ENCODE measurements around the gene ASXL1. TPM values are rescaled to one million over a fixed set of nuclear protein-coding genes. Genes with fewer than 3 reads are reported as not detected.

Gene ASXL1
- polyA plus RNA-seq, 1 experiment = 28.9 TPM

- Histone ChIP-seq H3K27me3 (ENCODE audit: control insufficient read depth, insufficient read depth, low read length) (no peaks in the 10 kb centered on the region), H3K27ac (ENCODE audit: low read depth, low read length) (no peak overlapping the region), H3K4me3 (ENCODE audit: low read depth, low read length) (no peak overlapping the region), H3K9me3 (ENCODE audit: control insufficient read depth, insufficient read depth, low read length) (no peaks in the 10 kb centered on the region)
- CTCF ChIA-PET = interaction anchor here (1.1 to 2.4 kb wide), 2 partner anchors 8 kb away, joined by 3 to 6 read pairs; no protein-coding TSS in a partner anchor
- no peak for TF ChIP-seq CTCF (IDR thresholded peaks at IDR 0.05; ENCODE audit: low read depth, low read length)
- no peak for DNase-seq (ENCODE audit: low read depth, low spot score)
- POLR2A ChIA-PET = interaction anchor here (1.0 to 1.4 kb wide), 2 partner anchors 13 to 24 kb away, joined by 3 to 5 read pairs; partner anchors contain the start of gene ASXL1
Observed at GRCh38 chr20:32344835-32345506, 13.2 kb upstream of the ASXL1 start.

GRCh38 chr20:32348207-32348606 lies 9.9 kb upstream of the ASXL1 start:
- POLR2A ChIA-PET = no interaction called here
- no peak for TF ChIP-seq CTCF (IDR thresholded peaks at IDR 0.05; ENCODE audit: low read depth, low read length)

GRCh38 chr20:32350421-32350820 lies 7.7 kb upstream of the ASXL1 start:
- ChIA-PET POLR2A (no interaction called here), CTCF (no interaction called here)
- no peaks in the 10 kb centered on the region for H3K9me3 ChIP-seq (ENCODE audit: control insufficient read depth, insufficient read depth, low read length)
- no peak for TF ChIP-seq CTCF (IDR thresholded peaks at IDR 0.05; ENCODE audit: low read depth, low read length)
- no peak overlapping the region for H3K27ac ChIP-seq (ENCODE audit: low read depth, low read length)
- no peaks in the 10 kb centered on the region for H3K27me3 ChIP-seq (ENCODE audit: control insufficient read depth, insufficient read depth, low read length)
- no peak for DNase-seq (ENCODE audit: low read depth, low spot score)
- H3K4me3 ChIP-seq (ENCODE audit: low read depth, low read length) = no peak overlapping the region

More at GRCh38 chr20:32348207-32348606, 9.9 kb upstream of the ASXL1 start:
- no peaks in the 10 kb centered on the region for H3K9me3 ChIP-seq (ENCODE audit: control insufficient read depth, insufficient read depth, low read length)
- CTCF ChIA-PET = interaction anchor here (1.9 kb wide), 1 partner anchor 12 kb away, joined by 5 read pairs; no protein-coding TSS in a partner anchor
- H3K27me3 ChIP-seq (ENCODE audit: control insufficient read depth, insufficient read depth, low read length) = no peaks in the 10 kb centered on the region
- H3K27ac ChIP-seq (ENCODE audit: low read depth, low read length) = no peak overlapping the region
- DNase-seq (ENCODE audit: low read depth, low spot score) = no peak
- no peak overlapping the region for H3K4me3 ChIP-seq (ENCODE audit: low read depth, low read length)

- peaks cover 3% of the 10 kb centered on the region; the same call in 1 of the 2 replicates for H3K9me3 ChIP-seq (ENCODE audit: control insufficient read depth, insufficient read depth, low read length)
- no peak overlapping the region for H3K4me3 ChIP-seq (ENCODE audit: low read depth, low read length)
- H3K27me3 ChIP-seq (ENCODE audit: control insufficient read depth, insufficient read depth, low read length) = no peaks in the 10 kb centered on the region
- ChIA-PET POLR2A (no interaction called here), CTCF (interaction anchor here (0.6 to 1.0 kb wide), 2 partner anchors 15 to 16 kb away, joined by 3 to 4 read pairs; no protein-coding TSS in a partner anchor)
- TF ChIP-seq CTCF (IDR thresholded peaks at IDR 0.05; ENCODE audit: low read depth, low read length) = no peak
- no peak overlapping the region for H3K27ac ChIP-seq (ENCODE audit: low read depth, low read length)
- no peak for DNase-seq (ENCODE audit: low read depth, low spot score)
Observed at GRCh38 chr20:32352121-32352720, 5.9 kb upstream of the ASXL1 start.
